Measurements from ENCODE around the gene HOXA5. TPM values are rescaled to one million over a fixed set of nuclear protein-coding genes. Genes with fewer than 3 reads are reported as not detected.

HOXA5 gene
- total RNA-seq, 1 donor = 9.9 TPM

Small RNA genes lying within 50 kb of the gene (small RNA-seq; reads per million reads assigned to genes)
- gene AC004080.5 = not detected
- gene RF01977 = not detected
- gene RF02140 = not detected
- not detected for gene RF02141

Other genes starting within 250 kb of the HOXA5 start
- gene HOXA1, start 47.7 kb downstream of the HOXA5 start, total RNA-seq = 0.73 and 1.4 TPM in 2 replicates
- gene HOXA2, start 41.0 kb downstream of the HOXA5 start, total RNA-seq = 0.39 and 0.73 TPM in 2 replicates
- gene HOXA4, start 12.9 kb downstream of the HOXA5 start, total RNA-seq = 1.4 and 1.5 TPM in 2 replicates
- gene HOXA6, start 4.1 kb upstream of the HOXA5 start, total RNA-seq = 7.8 and 8.8 TPM in 2 replicates
- 3.7 and 6.1 TPM in 2 replicates for gene HOXA3, start 8.9 kb upstream of the HOXA5 start, total RNA-seq
- gene HOXA7, start 13.0 kb upstream of the HOXA5 start, total RNA-seq = 2.2 and 2.7 TPM in 2 replicates
- gene HOXA9, start 21.9 kb upstream of the HOXA5 start, total RNA-seq = 8.8 and 15.2 TPM in 2 replicates
- 9.9 and 11.3 TPM in 2 replicates for gene HOXA10, start 30.6 kb upstream of the HOXA5 start, total RNA-seq
- gene HOXA11, start 41.6 kb upstream of the HOXA5 start, total RNA-seq = 4.8 and 5.3 TPM in 2 replicates
- gene HOXA13, start 56.4 kb upstream of the HOXA5 start, total RNA-seq = 0.20 and 0.37 TPM in 2 replicates
- gene EVX1, start 99.1 kb upstream of the HOXA5 start, total RNA-seq = not detected in 2 replicates